Cardiac muscle cell (in vitro differentiated cells and primary cell): Measurements from ENCODE around the gene ANKLE2. TPM values are rescaled to one million over a fixed set of nuclear protein-coding genes. Genes with fewer than 3 reads are reported as not detected.
A peak's percentile ranks its signal among the peaks of the same experiment; 100 is the strongest.
"Not testable (repeated sequence)": the region's sequence is repeated elsewhere in the genome, so short reads cannot be mapped to it uniquely, and the experiment has no call there.

Experiments
- DNase-seq, 2 donors: peaks; one replicate each; pipeline versions ENCODE4 v3.0.0 to v3.0.0-alpha.2; 2010 to 2017; ENCODE audit warnings: low read depth in 1 of 2, low spot score in 1 of 2
- H3K27ac ChIP-seq: fragments of 200-600 bp; sonication (generic); 2 replicates; pipeline ENCODE4 v1.5.1; 2016
- H3K27me3 ChIP-seq: fragments of 200-600 bp; sonication (generic); 2 replicates; pipeline ENCODE4 v1.6.0; 2016; ENCODE audit warnings: control low read depth
- H3K36me3 ChIP-seq: fragments of 200-600 bp; sonication (generic); 2 replicates; pipeline ENCODE4 v1.5.1; 2016; ENCODE audit warnings: control low read depth
- H3K4me1 ChIP-seq: fragments of 200-600 bp; sonication (generic); 2 replicates; pipeline ENCODE4 v1.8.1; 2017; ENCODE audit warnings: low read depth, mild to moderate bottlenecking, mixed run types
- H3K4me3 ChIP-seq: fragments of 200-600 bp; sonication (generic); 2 replicates; pipeline ENCODE4 v1.5.1; 2016; ENCODE audit warnings: mild to moderate bottlenecking
- H3K9me3 ChIP-seq: fragments of 200-600 bp; sonication (generic); 2 replicates; pipeline ENCODE4 v1.5.1; 2017; ENCODE audit warnings: low read depth, mild to moderate bottlenecking, control low read depth
- polyA plus RNA-seq: library from polyadenylated mRNA; unstranded; fragments of >200 nt; fragmentation: Nextera tagmentation; extraction: Ambion mirVana; gene quantifications from 2 replicates; pipeline ENCODE4 v1.2.1, GENCODE V29; 2016
- total RNA-seq: library from RNA; depleted of rRNA; stranded (reverse); fragments of >200 nt; gene quantifications from 2 replicates; pipeline ENCODE4 v1.2.3, GENCODE V29; 2016
- TF ChIP-seq, protein P1 (sequence below): IDR thresholded peaks from 2 replicates; pipeline ENCODE4 v1.5.1; 2012; ENCODE audit warnings: low read depth, mild to moderate bottlenecking, low read length

ANKLE2 gene
- total and polyA plus RNA-seq, 2 experiments from 2014 or later: 27.8 to 37.9 TPM

- DNase-seq: no peak
- no peaks in the 10 kb centered on the region for H3K9me3 ChIP-seq
- no peaks in the 10 kb centered on the region for H3K4me1 ChIP-seq
- TF ChIP-seq, protein P1, sequence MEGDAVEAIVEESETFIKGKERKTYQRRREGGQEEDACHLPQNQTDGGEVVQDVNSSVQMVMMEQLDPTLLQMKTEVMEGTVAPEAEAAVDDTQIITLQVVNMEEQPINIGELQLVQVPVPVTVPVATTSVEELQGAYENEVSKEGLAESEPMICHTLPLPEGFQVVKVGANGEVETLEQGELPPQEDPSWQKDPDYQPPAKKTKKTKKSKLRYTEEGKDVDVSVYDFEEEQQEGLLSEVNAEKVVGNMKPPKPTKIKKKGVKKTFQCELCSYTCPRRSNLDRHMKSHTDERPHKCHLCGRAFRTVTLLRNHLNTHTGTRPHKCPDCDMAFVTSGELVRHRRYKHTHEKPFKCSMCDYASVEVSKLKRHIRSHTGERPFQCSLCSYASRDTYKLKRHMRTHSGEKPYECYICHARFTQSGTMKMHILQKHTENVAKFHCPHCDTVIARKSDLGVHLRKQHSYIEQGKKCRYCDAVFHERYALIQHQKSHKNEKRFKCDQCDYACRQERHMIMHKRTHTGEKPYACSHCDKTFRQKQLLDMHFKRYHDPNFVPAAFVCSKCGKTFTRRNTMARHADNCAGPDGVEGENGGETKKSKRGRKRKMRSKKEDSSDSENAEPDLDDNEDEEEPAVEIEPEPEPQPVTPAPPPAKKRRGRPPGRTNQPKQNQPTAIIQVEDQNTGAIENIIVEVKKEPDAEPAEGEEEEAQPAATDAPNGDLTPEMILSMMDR: no peak
- H3K36me3 ChIP-seq: no peaks in the 10 kb centered on the region
- no peaks in the 10 kb centered on the region for H3K27me3 ChIP-seq
- no peak overlapping the region for H3K27ac ChIP-seq
- H3K4me3 ChIP-seq: no peak overlapping the region
Observed at GRCh38 chr12:132703641-132704040, 58.0 kb downstream of the ANKLE2 start.

- no peaks in the 10 kb centered on the region for H3K27me3 ChIP-seq
- H3K27ac ChIP-seq: no peak overlapping the region
- no peak for DNase-seq
- TF ChIP-seq, protein P1: no peak
- no peak overlapping the region for H3K4me3 ChIP-seq
- H3K36me3 ChIP-seq: no peaks in the 10 kb centered on the region
- no peaks in the 10 kb centered on the region for H3K9me3 ChIP-seq
- no peaks in the 10 kb centered on the region for H3K4me1 ChIP-seq
Observed at GRCh38 chr12:132702640-132703039, 59.0 kb downstream of the ANKLE2 start.

GRCh38 chr12:132700212-132700822 lies 61.3 kb downstream of the ANKLE2 start:
- TF ChIP-seq, protein P1: no peak
- DNase-seq: peak in 1 of 2 donors; percentile 41
- no peaks in the 10 kb centered on the region for H3K27me3 ChIP-seq
- no peak overlapping the region for H3K4me3 ChIP-seq
- H3K27ac ChIP-seq: no peak overlapping the region
- no peaks in the 10 kb centered on the region for H3K9me3 ChIP-seq
- H3K36me3 ChIP-seq: no peaks in the 10 kb centered on the region
- no peaks in the 10 kb centered on the region for H3K4me1 ChIP-seq

- TF ChIP-seq, protein P1: no peak
- no peak for DNase-seq
- no peaks in the 10 kb centered on the region for H3K9me3 ChIP-seq
- H3K36me3 ChIP-seq: no peaks in the 10 kb centered on the region
- H3K27ac ChIP-seq: no peak overlapping the region
- H3K27me3 ChIP-seq: no peaks in the 10 kb centered on the region
- no peaks in the 10 kb centered on the region for H3K4me1 ChIP-seq
- no peak overlapping the region for H3K4me3 ChIP-seq
Observed at GRCh38 chr12:132698341-132698740, 63.3 kb downstream of the ANKLE2 start.

DNA sequence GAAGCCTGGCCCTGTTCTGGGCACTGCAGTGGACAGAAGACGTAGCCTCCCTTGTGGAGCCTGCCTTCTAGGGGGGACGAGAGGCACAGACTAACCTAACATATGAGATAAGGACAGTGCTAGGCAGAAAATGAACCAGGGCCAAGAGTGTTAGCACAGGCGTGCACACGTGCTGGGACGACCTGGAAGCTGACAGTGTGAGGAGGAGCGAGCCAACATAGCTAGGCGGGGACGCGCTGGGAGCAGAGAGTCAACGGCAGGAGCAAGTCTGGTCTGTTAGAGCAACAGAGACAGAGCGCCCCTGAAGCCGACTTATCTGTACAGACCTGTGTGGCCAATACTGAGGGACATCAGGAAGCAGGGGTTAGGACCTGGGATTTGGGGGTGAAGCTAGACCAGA lies 66.2 kb downstream of the ANKLE2 start:
- no peaks in the 10 kb centered on the region for H3K27me3 ChIP-seq
- H3K27ac ChIP-seq: no peak overlapping the region
- no peak overlapping the region for H3K4me3 ChIP-seq
- no peaks in the 10 kb centered on the region for H3K4me1 ChIP-seq
- TF ChIP-seq, protein P1: no peak
- no peaks in the 10 kb centered on the region for H3K36me3 ChIP-seq
- no peak for DNase-seq
- no peaks in the 10 kb centered on the region for H3K9me3 ChIP-seq

GRCh38 chr12:132694888-132695287 lies 66.7 kb downstream of the ANKLE2 start:
- DNase-seq, H3K27ac ChIP-seq, H3K27me3 ChIP-seq, H3K4me1 ChIP-seq, H3K4me3 ChIP-seq, H3K9me3 ChIP-seq, H3K36me3 ChIP-seq: not testable (repeated sequence)

DNA sequence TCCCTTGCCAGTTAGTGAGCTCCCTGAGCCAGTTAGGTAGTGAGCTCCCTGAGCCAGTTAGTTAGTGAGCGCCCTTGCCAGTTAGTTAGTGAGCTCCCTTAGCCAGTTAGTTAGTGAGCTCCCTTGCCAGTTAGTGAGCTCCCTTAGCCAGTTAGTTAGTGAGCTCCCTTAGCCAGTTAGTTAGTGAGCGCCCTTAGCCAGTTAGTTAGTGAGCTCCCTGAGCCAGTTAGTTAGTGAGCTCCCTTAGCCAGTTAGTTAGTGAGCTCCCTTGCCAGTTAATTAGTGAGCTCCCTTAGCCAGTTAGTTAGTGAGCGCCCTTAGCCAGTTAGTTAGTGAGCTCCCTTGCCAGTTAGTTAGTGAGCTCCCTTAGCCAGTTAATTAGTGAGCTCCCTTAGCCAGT lies 69.6 kb downstream of the ANKLE2 start:
- H3K4me3 ChIP-seq, H3K27me3 ChIP-seq, H3K36me3 ChIP-seq, H3K4me1 ChIP-seq, DNase-seq, H3K9me3 ChIP-seq: not testable (repeated sequence)
- H3K27ac ChIP-seq: peak overlapping the region; percentile 34
